ENCODE measurements around the gene AGPAT2. TPM values are rescaled to one million over a fixed set of nuclear protein-coding genes. Genes with fewer than 3 reads are reported as not detected.

AGPAT2 gene
- total and polyA plus RNA-seq, 2 donors (not counting 1 experiment from before 2014, with no cell fraction given): 25.1 to 28.4 TPM

- Histone ChIP-seq H3K27me3 (replicated peaks in 1 of 4; ENCODE audit: control extremely low read depth in 1 of 4, control insufficient read depth in 3 of 4, insufficient read depth in 4 of 4, low read length in 3 of 4) (peaks cover 0 to 6% (median 0%) of the 10 kb centered on the region in 4 experiments), H4K20me1 (ENCODE audit: control insufficient read depth, insufficient read depth, low read length, poor library complexity, severe bottlenecking) (peaks cover 22% of the 10 kb centered on the region), H3K36me3 (replicated peaks in 1 of 2; ENCODE audit: control extremely low read depth in 1 of 2, control insufficient read depth in 1 of 2, extremely low read depth in 1 of 2, insufficient read depth in 2 of 2, low read length in 1 of 2) (peaks cover 0 to 12% of the 10 kb centered on the region in 2 experiments), H3K79me2 (ENCODE audit: control insufficient read depth, insufficient read depth, low read length) (no peaks in the 10 kb centered on the region), H3K9ac (ENCODE audit: low read length) (no peak overlapping the region), H3K9me3 (ENCODE audit: control extremely low read depth in 1 of 3, control insufficient read depth in 2 of 3, insufficient read depth in 1 of 3, low read length in 2 of 3) (no peaks in the 10 kb centered on the region), H2AFZ (ENCODE audit: insufficient read depth, low read depth, low read length, poor library complexity, severe bottlenecking) (no peak overlapping the region), H3K4me3 (ENCODE audit: control extremely low read depth in 1 of 5, extremely low read depth in 1 of 5, insufficient read depth in 1 of 5, low read depth in 2 of 5, low read length in 4 of 5) (no peak overlapping the region), H3K27ac (ENCODE audit: low read length in 2 of 2) (no peak overlapping the region), H3K4me1 (ENCODE audit: control insufficient read depth in 2 of 2, insufficient read depth in 2 of 2, low read length in 2 of 2) (peaks cover 0 to 5% of the 10 kb centered on the region in 2 donors), H3K4me2 (replicated peaks; ENCODE audit: low read depth, low read length, poor library complexity, severe bottlenecking) (no peak overlapping the region)
- intact Hi-C loops (cut with micrococcal nuclease): no loop called here
- Mint-ChIP-seq H3K27ac (no peak overlapping the region), H3K4me1 (peaks cover 3% of the 10 kb centered on the region), H3K9me3 (ENCODE audit: insufficient read depth) (no peaks in the 10 kb centered on the region), H3K4me3 (no peak overlapping the region), H3K27me3 (peaks cover 5% of the 10 kb centered on the region)
- CTCF ChIA-PET: interaction anchor here (0.9 to 2.9 kb wide), 5 partner anchors 8 to 54 kb away, joined by 3 to 17 read pairs (median 5); no protein-coding TSS in a partner anchor
- WGBS (ENCODE audit: insufficient coverage): 73% methylated on average over 31 of the region's 35 CpGs
- TF ChIP-seq, protein P1, sequence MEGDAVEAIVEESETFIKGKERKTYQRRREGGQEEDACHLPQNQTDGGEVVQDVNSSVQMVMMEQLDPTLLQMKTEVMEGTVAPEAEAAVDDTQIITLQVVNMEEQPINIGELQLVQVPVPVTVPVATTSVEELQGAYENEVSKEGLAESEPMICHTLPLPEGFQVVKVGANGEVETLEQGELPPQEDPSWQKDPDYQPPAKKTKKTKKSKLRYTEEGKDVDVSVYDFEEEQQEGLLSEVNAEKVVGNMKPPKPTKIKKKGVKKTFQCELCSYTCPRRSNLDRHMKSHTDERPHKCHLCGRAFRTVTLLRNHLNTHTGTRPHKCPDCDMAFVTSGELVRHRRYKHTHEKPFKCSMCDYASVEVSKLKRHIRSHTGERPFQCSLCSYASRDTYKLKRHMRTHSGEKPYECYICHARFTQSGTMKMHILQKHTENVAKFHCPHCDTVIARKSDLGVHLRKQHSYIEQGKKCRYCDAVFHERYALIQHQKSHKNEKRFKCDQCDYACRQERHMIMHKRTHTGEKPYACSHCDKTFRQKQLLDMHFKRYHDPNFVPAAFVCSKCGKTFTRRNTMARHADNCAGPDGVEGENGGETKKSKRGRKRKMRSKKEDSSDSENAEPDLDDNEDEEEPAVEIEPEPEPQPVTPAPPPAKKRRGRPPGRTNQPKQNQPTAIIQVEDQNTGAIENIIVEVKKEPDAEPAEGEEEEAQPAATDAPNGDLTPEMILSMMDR (IDR thresholded peaks at IDR 0.05): no peak
- TF ChIP-seq EZH2 (IDR thresholded peaks at IDR 0.05; ENCODE audit: borderline replicate concordance, insufficient read depth, low read depth, low read length, poor library complexity, severe bottlenecking): no peak
- POLR2A ChIA-PET: interaction anchor here (0.6 kb wide), 2 partner anchors 28 to 131 kb away, joined by 4 to 12 read pairs; no protein-coding TSS in a partner anchor
- DNase-seq: no peak
- ATAC-seq (ENCODE audit: low read depth): no peak
Observed at GRCh38 chr9:136673088-136673974, 13.9 kb downstream of the AGPAT2 start.

Measured in B cell (primary cell).